Type B pancreatic cell (in vitro differentiated cells): ENCODE data around the gene GNAI3. TPM values are rescaled to one million over a fixed set of nuclear protein-coding genes. Genes with fewer than 3 reads are reported as not detected.

Source experiments
- DNase-seq: peaks from one replicate; pipeline ENCODE4 v3.0.0; 2021; ENCODE audit warnings: mixed read lengths; ENCODE audit not compliant: unreplicated experiment; ENCODE audit errors: extremely low spot score
- H3K27ac Mint-ChIP-seq: 2 replicates; pipeline ENCODE4 v1.8.0; 2021; ENCODE audit warnings: mild to moderate bottlenecking, mixed read lengths
- H3K27me3 Mint-ChIP-seq: 2 replicates; pipeline ENCODE4 v1.8.0; 2021; ENCODE audit warnings: mixed read lengths
- H3K36me3 Mint-ChIP-seq: 2 replicates; pipeline ENCODE4 v1.8.0; 2021; ENCODE audit warnings: mixed read lengths
- H3K4me1 Mint-ChIP-seq: one replicate; pipeline ENCODE4 v1.8.0; 2021; ENCODE audit warnings: mixed read lengths; ENCODE audit not compliant: unreplicated experiment
- H3K4me3 Mint-ChIP-seq: 2 replicates; pipeline ENCODE4 v1.8.0; 2021; ENCODE audit warnings: mild to moderate bottlenecking, mixed read lengths
- H3K9me3 Mint-ChIP-seq: 2 replicates; pipeline ENCODE4 v1.8.0; 2021; ENCODE audit warnings: mixed read lengths
- CTCF ChIP-seq: fragments of 200-600 bp; sonication (generic); conservative IDR thresholded peaks from 2 replicates; pipeline ENCODE4 v1.5.0; 2021; ENCODE audit warnings: antibody characterized with exemption, mild to moderate bottlenecking
- total RNA-seq: library from RNA; stranded (reverse); gene quantifications from 2 replicates; pipeline ENCODE4 v1.2.1, GENCODE V29; 2021; ENCODE audit warnings: low replicate concordance

The GNAI3 gene
- total RNA-seq, 1 donor from 2014 or later, result 8.9 TPM

- peak; percentile 61 for DNase-seq
- Mint-ChIP-seq H3K4me1 (peaks cover 11% of the 10 kb centered on the region), H3K9me3 (no peaks in the 10 kb centered on the region), H3K36me3 (peaks cover 4% of the 10 kb centered on the region), H3K4me3 (no peak overlapping the region), H3K27me3 (no peaks in the 10 kb centered on the region), H3K27ac (no peak overlapping the region)
- TF ChIP-seq CTCF, result no peak
Measured at GRCh38 chr1:109629372-109630030, 81.1 kb downstream of the GNAI3 start.

GRCh38 chr1:109630081-109630897 lies 81.9 kb downstream of the GNAI3 start:
- peaks cover 14% of the 10 kb centered on the region for H3K4me1 Mint-ChIP-seq
- peak; percentile 64 for DNase-seq
- no peak overlapping the region for H3K4me3 Mint-ChIP-seq
- TF ChIP-seq CTCF, result peak; percentile 67
- H3K27ac Mint-ChIP-seq, result no peak overlapping the region
- no peaks in the 10 kb centered on the region for H3K9me3 Mint-ChIP-seq
- H3K36me3 Mint-ChIP-seq, result peaks cover 4% of the 10 kb centered on the region
- no peaks in the 10 kb centered on the region for H3K27me3 Mint-ChIP-seq

DNA sequence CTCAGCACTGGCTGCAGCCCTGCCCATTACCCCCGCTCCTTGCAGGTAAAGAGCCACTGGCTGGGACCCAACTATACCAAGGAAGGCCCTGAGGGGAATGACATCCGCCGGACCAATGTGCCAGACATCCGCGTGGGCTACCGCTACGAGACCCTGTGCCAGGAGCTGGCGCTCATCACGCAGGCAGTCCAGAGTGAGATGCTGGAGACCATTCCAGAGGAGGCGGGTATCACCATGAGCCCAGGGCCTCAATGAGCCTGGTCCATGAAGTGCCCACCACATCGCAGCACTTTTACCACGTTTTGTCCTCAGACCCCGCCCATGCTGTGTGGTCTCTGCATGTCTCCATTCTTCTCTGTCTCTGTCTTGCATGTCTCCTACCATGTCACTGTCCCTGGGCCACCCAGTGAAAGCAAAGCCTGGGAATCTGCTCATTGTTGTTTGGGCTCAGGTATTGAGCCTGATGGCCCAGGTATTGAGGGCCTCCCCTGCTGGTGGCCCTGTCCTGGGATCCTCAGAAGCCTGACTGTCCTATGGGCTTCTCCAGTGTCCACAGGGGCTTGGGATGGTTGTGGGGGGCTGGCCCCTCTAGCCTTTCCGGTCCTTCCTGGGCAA lies 82.6 kb downstream of the GNAI3 start:
- H3K27me3 Mint-ChIP-seq, result no peaks in the 10 kb centered on the region
- TF ChIP-seq CTCF, result no peak
- no peak overlapping the region for H3K4me3 Mint-ChIP-seq
- peak; percentile 62 for DNase-seq
- peaks cover 4% of the 10 kb centered on the region for H3K36me3 Mint-ChIP-seq
- peaks cover 14% of the 10 kb centered on the region for H3K4me1 Mint-ChIP-seq
- no peaks in the 10 kb centered on the region for H3K9me3 Mint-ChIP-seq
- no peak overlapping the region for H3K27ac Mint-ChIP-seq

GRCh38 chr1:109631513-109632505 lies 83.4 kb downstream of the GNAI3 start:
- peak overlapping the region; percentile 5 for H3K27ac Mint-ChIP-seq
- peaks cover 22% of the 10 kb centered on the region for H3K4me1 Mint-ChIP-seq
- no peak for TF ChIP-seq CTCF
- H3K27me3 Mint-ChIP-seq, result no peaks in the 10 kb centered on the region
- peaks cover 4% of the 10 kb centered on the region for H3K36me3 Mint-ChIP-seq
- DNase-seq, result peak; percentile 64
- H3K9me3 Mint-ChIP-seq, result no peaks in the 10 kb centered on the region
- H3K4me3 Mint-ChIP-seq, result no peak overlapping the region
